Measurements from ENCODE around the gene FAM168B.

Gene FAM168B

DNA sequence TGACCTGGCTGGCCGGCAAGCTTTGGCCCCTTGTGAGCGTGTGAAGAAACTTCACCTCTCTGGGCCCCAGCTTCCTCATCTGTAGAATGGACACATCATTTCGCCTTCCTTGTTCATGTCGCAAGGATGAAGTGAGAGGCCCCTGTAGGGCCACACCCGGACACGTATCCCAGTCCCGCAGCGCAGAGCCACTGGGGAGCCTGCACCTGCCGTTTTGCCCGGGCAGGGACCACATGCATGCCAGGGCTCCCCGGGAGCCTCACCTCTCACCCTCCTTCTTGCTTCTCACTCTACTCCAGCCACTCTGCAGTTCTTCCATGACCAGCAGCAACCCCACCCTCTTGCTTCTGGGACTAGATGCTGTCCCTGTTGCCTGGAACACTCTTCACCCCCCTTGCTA is 77.5 kb downstream of the FAM168B start:
- no peaks in the 10 kb centered on the region for H3K9me3 ChIP-seq (ENCODE audit: low read depth, low read length)
- H3K36me3 ChIP-seq (ENCODE audit: insufficient read depth, low read length) = no peaks in the 10 kb centered on the region
- no peak overlapping the region for H3K4me3 ChIP-seq
- H3K27ac ChIP-seq = no peak overlapping the region
- TF ChIP-seq FOXP2 (optimal IDR thresholded peaks at IDR 0.05; ENCODE audit: control extremely low read depth, extremely low read length, insufficient read depth) (no peak), EZH2 (IDR thresholded peaks at IDR 0.05) (no peak), POLR2AphosphoS5 (IDR thresholded peaks at IDR 0.05; ENCODE audit: borderline replicate concordance, low read depth, low read length) (no peak)
- DNase-seq (ENCODE audit: low read depth, low spot score) = no peak
- no peak overlapping the region for H3K9ac ChIP-seq (ENCODE audit: insufficient read length)

DNA sequence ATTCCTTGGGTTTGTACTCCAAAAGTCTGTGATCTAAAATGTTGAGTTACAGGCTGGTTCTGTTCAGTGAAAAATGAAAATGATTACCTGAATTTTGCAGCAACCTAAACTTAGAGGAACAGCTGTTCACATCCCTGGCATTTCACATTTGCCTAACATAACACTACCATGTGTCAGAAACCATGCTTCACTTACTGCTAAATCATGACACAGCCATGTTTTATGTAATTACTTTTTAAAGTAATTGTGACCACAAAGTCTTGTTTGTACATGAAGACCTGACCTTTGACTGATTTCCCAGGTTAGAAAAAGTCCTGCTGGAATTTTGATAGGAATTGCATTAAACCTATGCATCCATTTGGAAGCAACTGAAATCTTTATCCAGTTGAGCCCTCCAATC is 79.1 kb downstream of the FAM168B start:
- TF ChIP-seq POLR2AphosphoS5 (IDR thresholded peaks at IDR 0.05; ENCODE audit: borderline replicate concordance, low read depth, low read length) = no peak
- no peak for TF ChIP-seq FOXP2 (optimal IDR thresholded peaks at IDR 0.05; ENCODE audit: control extremely low read depth, extremely low read length, insufficient read depth)
- no peak for TF ChIP-seq EZH2 (IDR thresholded peaks at IDR 0.05)
- Histone ChIP-seq H3K9me3 (ENCODE audit: low read depth, low read length) (no peaks in the 10 kb centered on the region), H3K9ac (ENCODE audit: insufficient read length) (no peak overlapping the region), H3K27ac (no peak overlapping the region), H3K36me3 (ENCODE audit: insufficient read depth, low read length) (no peaks in the 10 kb centered on the region), H3K4me3 (no peak overlapping the region)
- DNase-seq (ENCODE audit: low read depth, low spot score) = no peak

DNA sequence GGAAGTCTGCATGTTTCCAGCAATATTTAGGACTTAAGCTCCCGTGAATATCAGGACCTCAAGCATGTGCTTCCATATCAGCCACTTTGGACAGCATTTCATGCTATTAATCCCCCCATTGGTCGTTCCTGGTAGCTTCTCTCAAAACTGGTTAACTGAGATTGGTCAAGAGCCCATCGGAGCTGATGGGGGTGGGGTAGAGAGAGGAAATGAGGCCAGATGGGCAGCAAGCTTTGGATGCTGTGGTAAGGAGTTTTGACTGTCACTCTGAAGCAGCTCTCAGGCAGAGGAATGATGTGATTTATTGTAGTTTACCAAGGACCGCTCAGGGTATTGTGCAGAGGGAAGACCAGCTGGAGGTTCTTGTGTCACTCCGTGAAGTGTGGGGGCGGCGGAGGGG is 81.8 kb downstream of the FAM168B start:
- Histone ChIP-seq H3K27ac (no peak overlapping the region), H3K4me3 (no peak overlapping the region), H3K36me3 (ENCODE audit: insufficient read depth, low read length) (no peaks in the 10 kb centered on the region), H3K9me3 (ENCODE audit: low read depth, low read length) (no peaks in the 10 kb centered on the region), H3K9ac (ENCODE audit: insufficient read length) (no peak overlapping the region)
- no peak for TF ChIP-seq EZH2 (IDR thresholded peaks at IDR 0.05)
- no peak for TF ChIP-seq FOXP2 (optimal IDR thresholded peaks at IDR 0.05; ENCODE audit: control extremely low read depth, extremely low read length, insufficient read depth)
- TF ChIP-seq POLR2AphosphoS5 (IDR thresholded peaks at IDR 0.05; ENCODE audit: borderline replicate concordance, low read depth, low read length) = no peak
- no peak for DNase-seq (ENCODE audit: low read depth, low spot score)

DNA sequence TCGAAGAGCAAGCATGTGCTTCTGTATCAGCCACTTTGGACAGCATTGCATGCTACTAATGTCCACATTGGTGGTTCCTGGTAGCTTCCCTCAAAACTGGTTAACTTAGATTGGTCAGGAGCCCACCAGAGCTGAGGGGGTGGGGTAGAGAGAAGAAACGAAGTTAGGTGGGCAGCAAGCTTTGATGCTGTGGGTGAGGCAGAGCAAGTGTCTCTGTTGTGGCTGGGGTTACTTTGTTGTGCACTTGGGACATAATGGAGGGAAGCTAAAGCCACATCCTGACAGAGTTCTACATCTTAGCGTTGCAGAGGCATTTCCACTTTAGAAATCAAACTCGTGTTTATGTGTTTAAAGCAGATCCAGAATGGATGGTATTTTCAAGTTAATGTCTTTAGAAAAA is 82.7 kb downstream of the FAM168B start:
- no peak overlapping the region for H3K27ac ChIP-seq
- H3K36me3 ChIP-seq (ENCODE audit: insufficient read depth, low read length) = no peaks in the 10 kb centered on the region
- no peak overlapping the region for H3K9ac ChIP-seq (ENCODE audit: insufficient read length)
- H3K4me3 ChIP-seq = no peak overlapping the region
- no peak for DNase-seq (ENCODE audit: low read depth, low spot score)
- no peak for TF ChIP-seq POLR2AphosphoS5 (IDR thresholded peaks at IDR 0.05; ENCODE audit: borderline replicate concordance, low read depth, low read length)
- no peak for TF ChIP-seq EZH2 (IDR thresholded peaks at IDR 0.05)
- no peak for TF ChIP-seq FOXP2 (optimal IDR thresholded peaks at IDR 0.05; ENCODE audit: control extremely low read depth, extremely low read length, insufficient read depth)
- no peaks in the 10 kb centered on the region for H3K9me3 ChIP-seq (ENCODE audit: low read depth, low read length)

DNA sequence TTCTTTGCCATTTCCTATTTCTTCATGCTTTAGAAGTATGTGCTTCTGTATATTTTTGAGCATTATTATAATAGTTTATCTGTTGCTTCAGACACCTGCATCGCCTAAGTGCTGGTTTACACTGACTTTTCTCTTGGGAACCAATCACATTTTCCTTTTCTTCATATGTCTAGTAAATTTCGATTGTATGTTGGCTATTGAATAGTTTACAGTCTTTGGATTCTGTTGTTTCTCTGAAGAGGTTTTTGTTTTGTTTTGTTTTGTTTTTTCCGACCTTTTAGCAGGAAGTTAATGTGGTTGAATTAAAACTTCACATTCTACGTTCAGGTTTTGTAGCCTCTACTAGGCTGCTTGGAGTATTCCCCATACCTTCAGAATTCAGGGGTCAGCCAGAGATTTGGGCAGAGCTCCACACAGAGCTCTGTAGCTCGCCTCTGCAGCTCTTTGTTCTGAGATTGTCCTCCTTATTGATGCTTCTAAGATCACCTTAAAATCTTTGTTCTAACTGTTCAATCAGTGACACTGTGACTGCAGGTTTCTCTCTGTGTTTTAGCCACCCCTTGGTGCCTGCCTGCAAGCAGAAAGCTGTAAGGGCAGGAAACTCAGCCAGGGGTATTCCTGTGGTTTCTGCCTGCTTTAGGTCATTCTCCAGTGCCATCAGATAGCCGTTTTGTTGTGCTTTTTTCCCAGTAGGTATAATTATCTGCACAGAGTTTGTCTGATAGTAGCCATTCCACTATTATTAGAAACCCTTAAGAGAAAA is 83.4 kb downstream of the FAM168B start:
- no peak overlapping the region for H3K27ac ChIP-seq
- H3K9ac ChIP-seq (ENCODE audit: insufficient read length) = no peak overlapping the region
- TF ChIP-seq POLR2AphosphoS5 (IDR thresholded peaks at IDR 0.05; ENCODE audit: borderline replicate concordance, low read depth, low read length) (no peak), FOXP2 (optimal IDR thresholded peaks at IDR 0.05; ENCODE audit: control extremely low read depth, extremely low read length, insufficient read depth) (no peak), EZH2 (IDR thresholded peaks at IDR 0.05) (no peak)
- no peak for DNase-seq (ENCODE audit: low read depth, low spot score)
- H3K9me3 ChIP-seq (ENCODE audit: low read depth, low read length) = no peaks in the 10 kb centered on the region
- no peaks in the 10 kb centered on the region for H3K36me3 ChIP-seq (ENCODE audit: insufficient read depth, low read length)
- H3K4me3 ChIP-seq = no peak overlapping the region

DNA sequence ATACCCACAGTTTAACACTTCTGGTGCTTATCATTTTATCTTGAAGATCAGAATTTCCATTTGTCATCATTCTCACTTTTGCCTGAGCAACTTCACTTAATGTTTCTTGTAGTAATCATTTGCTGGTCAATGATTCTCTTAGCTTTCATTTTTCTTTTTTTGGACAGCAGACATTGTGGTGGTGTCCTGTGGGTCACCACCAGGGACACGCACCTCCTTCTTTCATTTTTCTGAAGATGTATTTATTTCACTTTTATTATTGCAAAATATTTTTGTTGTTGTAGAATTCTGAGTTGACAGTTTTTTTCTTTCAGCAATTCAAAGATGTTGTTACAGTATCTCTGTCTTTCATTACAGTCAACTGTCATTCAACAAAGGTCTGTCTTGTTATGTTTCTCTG is 84.3 kb downstream of the FAM168B start:
- Histone ChIP-seq H3K27ac (no peak overlapping the region), H3K36me3 (ENCODE audit: insufficient read depth, low read length) (no peaks in the 10 kb centered on the region), H3K4me3 (no peak overlapping the region), H3K9me3 (ENCODE audit: low read depth, low read length) (no peaks in the 10 kb centered on the region), H3K9ac (ENCODE audit: insufficient read length) (no peak overlapping the region)
- DNase-seq (ENCODE audit: low read depth, low spot score) = no peak
- TF ChIP-seq POLR2AphosphoS5 (IDR thresholded peaks at IDR 0.05; ENCODE audit: borderline replicate concordance, low read depth, low read length) = no peak
- TF ChIP-seq EZH2 (IDR thresholded peaks at IDR 0.05) = no peak
- TF ChIP-seq FOXP2 (optimal IDR thresholded peaks at IDR 0.05; ENCODE audit: control extremely low read depth, extremely low read length, insufficient read depth) = no peak

DNA sequence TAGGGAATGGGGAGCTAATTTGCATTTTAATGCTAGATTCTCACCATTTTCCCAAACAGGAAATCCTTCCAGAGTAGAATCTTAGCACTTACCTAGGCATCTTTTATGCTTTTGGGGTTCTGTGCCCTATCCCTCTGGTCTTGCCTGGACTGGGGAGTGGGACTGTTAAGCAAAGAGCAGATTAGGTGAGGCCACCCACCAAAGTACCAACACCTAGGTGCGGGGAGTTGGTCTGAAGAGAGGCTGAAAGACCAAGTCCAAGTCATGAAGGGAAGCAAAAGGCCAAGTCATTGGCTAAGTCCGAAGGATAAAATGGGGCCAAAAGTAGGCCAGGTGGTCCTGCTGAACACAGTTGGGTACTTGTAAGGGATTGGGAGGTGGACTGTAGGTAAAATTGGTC is 86.7 kb downstream of the FAM168B start:
- no peaks in the 10 kb centered on the region for H3K36me3 ChIP-seq (ENCODE audit: insufficient read depth, low read length)
- H3K9me3 ChIP-seq (ENCODE audit: low read depth, low read length) = no peaks in the 10 kb centered on the region
- DNase-seq (ENCODE audit: low read depth, low spot score) = no peak
- no peak overlapping the region for H3K9ac ChIP-seq (ENCODE audit: insufficient read length)
- H3K4me3 ChIP-seq = no peak overlapping the region
- TF ChIP-seq POLR2AphosphoS5 (IDR thresholded peaks at IDR 0.05; ENCODE audit: borderline replicate concordance, low read depth, low read length) = no peak
- TF ChIP-seq FOXP2 (optimal IDR thresholded peaks at IDR 0.05; ENCODE audit: control extremely low read depth, extremely low read length, insufficient read depth) = no peak
- no peak for TF ChIP-seq EZH2 (IDR thresholded peaks at IDR 0.05)
- no peak overlapping the region for H3K27ac ChIP-seq

DNA sequence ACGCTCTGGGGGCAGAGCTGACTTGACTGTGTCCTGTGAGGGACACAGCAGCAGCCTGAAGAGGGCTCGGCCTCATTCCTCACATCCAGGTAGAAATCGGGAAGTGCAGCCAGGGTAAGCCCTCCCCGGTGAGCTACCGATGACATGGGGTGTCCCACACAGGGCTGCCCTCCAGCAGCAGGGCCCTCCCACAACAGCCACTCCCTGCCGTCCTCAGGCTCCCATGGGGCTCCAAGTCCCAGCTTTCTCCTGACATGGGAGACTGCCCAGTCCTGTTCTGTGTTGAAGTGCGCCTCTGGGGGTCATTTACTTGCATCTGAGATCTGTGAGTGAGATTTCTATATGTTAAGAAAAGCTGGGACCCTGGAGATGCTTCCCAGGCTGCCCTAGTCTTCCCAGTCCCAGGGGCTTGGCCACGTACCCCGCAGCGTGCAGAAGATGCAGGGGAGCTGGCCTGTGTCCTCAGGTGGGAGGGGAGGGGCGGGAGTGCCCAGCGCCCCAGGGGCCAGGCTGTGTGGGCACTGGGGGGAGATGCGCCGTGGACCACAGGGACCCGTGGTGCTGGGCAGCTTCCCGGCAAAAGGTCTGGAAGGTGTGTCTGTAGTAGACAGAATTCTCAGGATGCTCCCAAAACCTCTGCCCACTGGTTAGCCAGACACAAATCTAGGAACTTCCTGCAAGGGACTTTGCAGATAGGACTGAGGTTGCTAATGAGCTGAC is 87.9 kb downstream of the FAM168B start:
- H3K36me3 ChIP-seq (ENCODE audit: insufficient read depth, low read length) = no peaks in the 10 kb centered on the region
- no peaks in the 10 kb centered on the region for H3K9me3 ChIP-seq (ENCODE audit: low read depth, low read length)
- no peak overlapping the region for H3K9ac ChIP-seq (ENCODE audit: insufficient read length)
- no peak overlapping the region for H3K27ac ChIP-seq
- H3K4me3 ChIP-seq = no peak overlapping the region
- TF ChIP-seq FOXP2 (optimal IDR thresholded peaks at IDR 0.05; ENCODE audit: control extremely low read depth, extremely low read length, insufficient read depth) (no peak), EZH2 (IDR thresholded peaks at IDR 0.05) (no peak), POLR2AphosphoS5 (IDR thresholded peaks at IDR 0.05; ENCODE audit: borderline replicate concordance, low read depth, low read length) (no peak)
- no peak for DNase-seq (ENCODE audit: low read depth, low spot score)

All from SK-N-MC (cell line).